Mucosa of rectum (tissue), 2 donors: ENCODE results near the gene NR2E1.

Source experiments
- H3K27ac ChIP-seq, 2 donors: one replicate each; pipeline ENCODE4 v1.7.0; 2013; ENCODE audit warnings: inconsistent platforms in 2 of 2, low read depth in 2 of 2, low read length in 2 of 2
- H3K27me3 ChIP-seq, 2 donors: one replicate each; pipeline ENCODE4 v1.7.0; 2013; ENCODE audit warnings: low read length in 2 of 2; ENCODE audit not compliant: control insufficient read depth in 2 of 2, insufficient read depth in 2 of 2
- H3K36me3 ChIP-seq, 2 donors: one replicate each; pipeline ENCODE4 v1.7.0; 2013; ENCODE audit warnings: low read length in 2 of 2; ENCODE audit not compliant: control insufficient read depth in 2 of 2, insufficient read depth in 2 of 2
- H3K4me1 ChIP-seq, 2 donors: one replicate each; pipeline ENCODE4 v1.7.0; 2013; ENCODE audit warnings: low read length in 2 of 2, mild to moderate bottlenecking in 1 of 2; ENCODE audit not compliant: control insufficient read depth in 2 of 2, insufficient read depth in 2 of 2
- H3K4me3 ChIP-seq, 2 donors: one replicate each; pipeline ENCODE4 v1.7.0; 2013; ENCODE audit warnings: low read length in 2 of 2
- H3K9ac ChIP-seq, 2 donors: one replicate each; pipeline ENCODE4 v1.7.0; 2013; ENCODE audit warnings: low read length in 2 of 2, low read depth in 1 of 2, mild to moderate bottlenecking in 1 of 2
- H3K9me3 ChIP-seq, 2 donors: one replicate each; pipeline ENCODE4 v1.7.0; 2013; ENCODE audit warnings: low read length in 2 of 2; ENCODE audit not compliant: control insufficient read depth in 2 of 2
- donor health status: healthy.
- donor health status: Normal muscosa, but diverticular disease.

Gene NR2E1

DNA sequence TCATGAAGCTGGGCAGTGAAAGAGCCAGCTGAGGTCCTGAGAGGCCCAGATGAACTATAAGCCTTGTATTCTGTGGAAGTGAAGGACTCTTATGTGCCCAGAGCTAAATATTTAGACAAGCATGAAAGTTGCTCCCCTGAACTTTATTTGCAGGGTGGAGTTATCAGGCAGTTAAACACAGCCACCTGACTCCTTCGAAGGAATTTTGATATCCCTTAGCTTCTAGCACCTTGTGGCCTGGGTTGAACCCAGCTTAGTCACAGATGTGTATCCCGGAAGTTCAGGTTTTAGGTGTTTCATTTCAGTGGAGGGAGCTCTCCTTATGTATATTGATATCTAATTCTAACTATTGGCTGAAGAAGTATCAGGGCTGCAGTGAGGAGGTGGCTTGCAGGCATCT is 20.4 kb downstream of the NR2E1 start:
- H3K36me3 ChIP-seq, result no peaks in the 10 kb centered on the region

DNA sequence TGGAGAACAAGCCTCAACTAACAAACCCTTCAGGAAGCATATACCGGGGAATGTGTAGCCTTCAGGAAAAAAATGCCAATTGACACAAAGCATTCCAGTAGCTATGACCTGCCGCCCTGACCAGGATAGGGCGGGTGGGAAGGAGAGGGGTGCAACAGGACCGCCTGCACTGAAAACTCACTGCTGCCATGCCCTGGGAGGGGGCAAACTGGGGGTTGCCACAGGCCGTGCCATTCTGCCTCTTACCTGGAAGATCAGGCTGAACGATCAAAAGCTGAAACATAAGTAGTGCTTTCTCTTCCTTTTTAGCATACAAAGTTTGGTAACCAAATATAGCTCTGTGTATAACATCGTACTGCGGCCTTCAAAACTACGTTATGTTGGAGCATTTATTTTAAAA is 21.7 kb downstream of the NR2E1 start:
- Histone ChIP-seq H3K4me3 (no peak overlapping the region), H3K9ac (no peak overlapping the region), H3K9me3 (no peaks in the 10 kb centered on the region), H3K36me3 (no peaks in the 10 kb centered on the region), H3K4me1 (peaks cover 0 to 6% of the 10 kb centered on the region in 2 donors), H3K27me3 (peaks cover 0 to 3% of the 10 kb centered on the region in 2 donors), H3K27ac (no peak overlapping the region)

More for the DNA sequence above, 20.4 kb downstream of the NR2E1 start:
- peaks cover 0 to 6% of the 10 kb centered on the region in 2 donors for H3K4me1 ChIP-seq
- H3K27me3 ChIP-seq, result peaks cover 0 to 3% of the 10 kb centered on the region in 2 donors
- H3K9ac ChIP-seq, result no peak overlapping the region
- no peak overlapping the region for H3K4me3 ChIP-seq
- no peak overlapping the region for H3K27ac ChIP-seq
- no peaks in the 10 kb centered on the region for H3K9me3 ChIP-seq

DNA sequence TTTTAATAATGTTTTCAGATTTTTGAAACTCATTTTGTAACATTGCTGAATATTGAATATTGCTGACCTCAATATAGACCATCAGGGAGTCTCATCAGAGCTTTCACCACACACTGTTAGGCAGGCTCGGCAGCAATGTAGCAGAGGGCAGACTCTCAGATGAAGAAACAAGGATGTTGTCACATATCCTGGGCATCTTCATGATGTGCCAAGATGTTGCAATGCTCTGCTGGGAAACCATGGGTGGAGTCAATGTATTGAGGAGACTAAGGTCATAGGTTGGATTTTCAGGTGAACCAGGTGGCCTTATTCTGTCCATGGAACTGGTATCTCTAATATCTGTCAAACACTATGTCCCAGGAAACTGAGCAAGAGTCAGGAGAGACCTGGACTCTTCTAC is 27.3 kb downstream of the NR2E1 start:
- H3K27me3 ChIP-seq, result peaks cover 0 to 3% of the 10 kb centered on the region in 2 donors
- H3K4me1 ChIP-seq, result no peaks in the 10 kb centered on the region
- no peak overlapping the region for H3K4me3 ChIP-seq
- H3K36me3 ChIP-seq, result no peaks in the 10 kb centered on the region
- no peaks in the 10 kb centered on the region for H3K9me3 ChIP-seq
- H3K27ac ChIP-seq, result no peak overlapping the region
- H3K9ac ChIP-seq, result no peak overlapping the region

DNA sequence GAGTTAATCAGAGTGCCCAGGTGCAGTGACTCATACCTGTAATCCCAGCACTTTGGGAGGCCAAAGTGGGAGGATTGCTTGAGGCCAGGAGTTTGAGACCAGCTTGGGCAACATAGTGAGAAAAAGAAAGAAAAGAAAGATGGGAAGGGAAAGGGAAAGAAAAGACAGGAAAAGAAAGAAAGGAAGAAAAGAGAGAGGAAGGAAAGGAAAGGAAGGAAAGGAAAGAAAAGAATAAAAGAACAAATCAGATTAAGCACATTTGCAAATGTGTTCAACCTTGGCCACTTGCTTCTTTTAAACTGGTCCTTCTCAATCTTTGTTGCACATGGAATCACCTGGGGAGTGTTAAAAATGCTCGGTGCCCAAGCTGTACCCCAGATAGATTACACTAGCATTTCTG is 28.0 kb downstream of the NR2E1 start:
- Histone ChIP-seq H3K36me3 (no peaks in the 10 kb centered on the region), H3K4me3 (no peak overlapping the region), H3K9me3 (no peaks in the 10 kb centered on the region), H3K27me3 (peaks cover 0 to 3% of the 10 kb centered on the region in 2 donors), H3K9ac (no peak overlapping the region), H3K4me1 (no peaks in the 10 kb centered on the region), H3K27ac (no peak overlapping the region)

DNA sequence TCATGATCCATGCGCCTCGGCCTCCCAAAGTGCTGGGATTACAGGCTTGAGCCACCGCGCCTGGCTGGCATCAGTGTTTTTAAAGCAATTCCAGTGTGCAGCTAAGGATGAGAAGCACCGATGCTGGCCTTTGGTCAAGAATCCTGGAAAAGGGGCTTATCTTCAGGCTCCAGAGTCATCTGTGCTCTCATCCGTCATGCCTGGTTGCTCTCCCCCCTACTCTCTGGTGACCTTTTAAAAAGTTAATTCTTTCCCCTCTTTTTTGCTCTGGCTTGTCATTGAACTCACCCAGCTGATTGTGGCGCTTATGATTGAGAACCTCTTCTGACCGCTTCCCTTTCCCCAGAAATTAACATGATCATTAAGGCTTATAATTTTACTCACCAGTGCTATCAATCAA is 28.7 kb downstream of the NR2E1 start:
- Histone ChIP-seq H3K27me3 (peaks cover 0 to 3% of the 10 kb centered on the region in 2 donors), H3K9me3 (no peaks in the 10 kb centered on the region), H3K4me3 (no peak overlapping the region), H3K9ac (no peak overlapping the region), H3K27ac (no peak overlapping the region), H3K4me1 (no peaks in the 10 kb centered on the region), H3K36me3 (no peaks in the 10 kb centered on the region)

DNA sequence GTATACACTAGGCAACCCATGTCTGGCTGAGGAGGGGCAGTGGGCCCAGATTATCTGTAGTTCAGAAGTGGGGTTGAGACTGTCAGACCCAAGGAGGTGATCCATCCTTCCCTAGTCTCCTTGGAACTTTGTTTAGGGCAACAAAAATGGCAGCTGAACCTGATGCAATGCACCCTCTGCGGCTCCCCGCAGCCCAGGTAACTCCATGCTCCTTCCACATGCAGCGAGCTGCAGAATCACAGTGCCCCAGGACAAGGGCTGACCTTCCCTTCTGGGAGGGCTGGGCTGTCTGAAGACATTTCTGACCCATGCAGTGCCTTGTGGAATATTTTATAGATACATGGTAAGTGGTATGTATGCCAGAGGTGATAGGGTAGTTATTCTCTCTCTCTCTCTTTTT is 29.4 kb downstream of the NR2E1 start:
- Histone ChIP-seq H3K4me1 (no peaks in the 10 kb centered on the region), H3K9me3 (no peaks in the 10 kb centered on the region), H3K36me3 (no peaks in the 10 kb centered on the region), H3K9ac (no peak overlapping the region), H3K27me3 (peaks cover 0 to 3% of the 10 kb centered on the region in 2 donors), H3K27ac (no peak overlapping the region), H3K4me3 (no peak overlapping the region)

DNA sequence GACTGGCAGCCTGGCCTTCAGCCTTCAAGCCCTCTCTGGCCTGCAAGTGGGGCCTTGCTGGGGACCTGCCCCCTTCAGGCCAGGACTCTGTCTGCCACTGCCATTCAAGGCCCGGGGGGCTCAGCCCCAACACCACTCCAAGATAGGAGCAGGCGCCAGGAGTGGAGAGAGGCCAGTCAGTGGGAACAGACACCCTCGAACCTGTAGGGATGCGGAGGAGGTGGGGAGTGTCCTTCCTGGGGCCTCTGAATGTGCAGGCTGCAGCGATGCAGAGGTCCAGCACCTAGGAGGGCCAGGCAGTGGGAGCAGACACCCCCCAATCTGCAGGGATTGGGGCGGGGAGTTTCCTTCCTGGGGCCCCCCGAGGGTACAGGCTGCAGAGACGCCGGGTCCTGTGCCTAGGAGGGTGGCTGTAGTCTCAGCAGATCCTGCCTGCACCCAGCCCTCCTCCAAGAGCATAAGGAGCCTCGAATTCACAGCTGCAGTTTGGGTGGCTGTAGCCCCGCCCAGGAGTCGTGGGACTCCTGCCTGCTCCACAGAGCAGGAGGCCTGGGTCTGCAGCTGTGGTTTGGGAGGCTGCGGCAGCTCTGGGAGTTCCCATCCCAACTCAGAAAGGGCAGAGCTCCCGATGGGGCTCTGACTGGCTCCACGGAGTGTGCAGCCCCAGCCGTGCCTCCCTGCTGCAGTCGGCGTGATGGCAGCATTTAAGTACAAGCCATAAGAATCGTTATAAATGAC is 33.1 kb downstream of the NR2E1 start:
- Histone ChIP-seq H3K27me3 (no peaks in the 10 kb centered on the region), H3K36me3 (no peaks in the 10 kb centered on the region), H3K9ac (no peak overlapping the region), H3K4me3 (no peak overlapping the region), H3K4me1 (no peaks in the 10 kb centered on the region), H3K27ac (no peak overlapping the region), H3K9me3 (no peaks in the 10 kb centered on the region)

DNA sequence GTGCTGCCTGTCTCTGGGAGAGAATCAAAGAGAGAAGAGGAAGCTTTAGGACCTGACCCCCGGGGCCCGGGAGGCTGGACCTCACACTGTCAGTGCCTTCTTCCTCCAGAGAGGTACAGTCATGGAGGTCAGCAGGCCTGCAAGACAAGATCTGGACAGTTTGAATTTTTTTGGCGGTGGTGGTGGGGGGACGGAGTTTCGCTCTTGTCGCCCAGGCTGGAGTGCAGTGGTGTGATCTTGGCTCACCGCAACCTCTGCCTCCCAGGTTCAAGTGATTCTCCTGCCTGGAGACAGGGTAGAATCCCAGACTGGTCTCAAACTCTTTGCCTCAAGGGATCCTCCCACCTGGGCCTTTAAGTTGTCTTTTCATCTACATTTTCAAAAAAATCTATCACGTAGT is 34.4 kb downstream of the NR2E1 start:
- H3K27me3 ChIP-seq, result no peaks in the 10 kb centered on the region
- no peak overlapping the region for H3K4me3 ChIP-seq
- no peak overlapping the region for H3K9ac ChIP-seq
- H3K9me3 ChIP-seq, result no peaks in the 10 kb centered on the region
- H3K36me3 ChIP-seq, result no peaks in the 10 kb centered on the region
- no peaks in the 10 kb centered on the region for H3K4me1 ChIP-seq
- H3K27ac ChIP-seq, result no peak overlapping the region

DNA sequence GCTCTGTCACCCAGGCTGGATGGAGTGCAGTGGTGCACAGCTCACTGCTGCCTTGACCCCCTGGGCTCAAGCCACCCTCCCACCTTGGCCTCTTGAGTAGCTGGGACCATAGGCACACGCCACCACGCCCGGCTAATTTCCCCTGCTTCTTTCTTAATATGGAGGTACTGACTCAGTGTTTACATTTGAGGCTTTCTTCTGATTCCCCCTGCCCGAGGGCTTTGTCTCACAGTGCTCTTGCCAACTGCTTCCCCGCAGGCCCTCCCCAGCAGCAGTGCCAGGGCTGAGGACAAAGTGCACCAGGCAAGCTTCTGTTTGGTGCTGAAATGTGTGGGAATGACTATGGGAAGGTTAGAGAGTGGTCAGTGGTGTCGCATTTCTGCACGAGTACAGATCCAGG is 34.8 kb downstream of the NR2E1 start:
- H3K9ac ChIP-seq, result no peak overlapping the region
- no peaks in the 10 kb centered on the region for H3K27me3 ChIP-seq
- no peaks in the 10 kb centered on the region for H3K36me3 ChIP-seq
- no peaks in the 10 kb centered on the region for H3K9me3 ChIP-seq
- no peaks in the 10 kb centered on the region for H3K4me1 ChIP-seq
- H3K4me3 ChIP-seq, result no peak overlapping the region
- H3K27ac ChIP-seq, result no peak overlapping the region

DNA sequence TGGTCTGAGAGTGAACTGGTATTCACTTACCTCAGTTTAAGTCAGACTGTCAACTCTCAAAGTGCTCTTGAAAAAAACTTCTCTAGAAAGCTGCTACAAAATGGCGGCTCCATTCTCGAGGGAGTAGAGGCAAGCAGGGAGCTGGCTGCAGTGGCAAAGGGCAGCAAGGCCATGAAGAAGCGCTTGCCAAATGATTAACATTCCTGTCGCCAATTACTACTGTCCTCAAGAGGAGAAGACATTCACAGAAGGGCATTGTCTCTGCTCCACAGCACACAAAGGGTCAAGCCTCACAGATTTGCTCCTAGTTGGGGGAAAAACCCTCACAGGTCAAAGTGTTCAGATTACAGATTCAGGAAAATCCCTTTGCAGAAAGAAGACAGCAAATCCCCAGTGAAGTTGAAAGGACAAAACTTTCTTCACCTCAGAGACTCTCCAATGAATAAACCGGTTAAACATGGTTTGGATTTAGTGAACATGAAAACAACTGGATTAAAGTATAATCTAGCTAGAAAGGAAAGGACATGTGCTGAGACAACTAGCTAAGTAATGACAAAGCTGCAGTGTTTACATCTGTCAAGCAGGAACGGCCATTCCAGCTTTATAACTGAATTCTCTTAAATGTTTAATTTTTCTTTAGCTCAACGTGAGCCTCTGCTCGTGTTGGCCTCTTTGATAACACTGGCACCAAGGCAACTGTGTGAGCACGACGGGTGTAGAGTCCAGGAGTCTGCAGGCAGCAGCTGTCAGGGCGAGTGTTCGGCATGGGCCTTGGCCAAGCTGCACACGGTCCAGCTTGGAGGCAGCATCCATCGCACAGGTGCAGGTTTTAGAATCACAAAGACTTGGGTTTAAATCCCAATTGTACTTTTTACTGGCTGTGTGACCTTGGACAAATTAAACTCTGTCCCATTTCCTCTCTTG is 37.6 kb downstream of the NR2E1 start:
- H3K9me3 ChIP-seq, result no peaks in the 10 kb centered on the region
- no peaks in the 10 kb centered on the region for H3K27me3 ChIP-seq
- no peaks in the 10 kb centered on the region for H3K4me1 ChIP-seq
- peaks cover 0 to 3% of the 10 kb centered on the region in 2 donors for H3K36me3 ChIP-seq
- H3K9ac ChIP-seq, result no peak overlapping the region
- H3K27ac ChIP-seq, result no peak overlapping the region
- H3K4me3 ChIP-seq, result no peak overlapping the region
